Body of pancreas (tissue), 4 donors: Measurements from ENCODE around the gene VANGL1.

ENCODE experiments used
- POLR2A ChIP-seq, 3 donors: fragments of 450-650 bp; IDR thresholded peaks; one replicate each; pipeline ENCODE4 v1.6.1; 2016; ENCODE audit warnings: antibody characterized with exemption in 3 of 3, mild to moderate bottlenecking in 2 of 3
- TF ChIP-seq, protein P1 (sequence below), 7 experiments: fragments of 450-650 bp in 4 of 7; fragments of 200-600 bp in 3 of 7; sonication (generic) in 3 of 7; IDR thresholded peaks; one replicate each; pipeline ENCODE4 v1.5.1; 2016 to 2019; ENCODE audit warnings: antibody characterized with exemption in 7 of 7

DNA sequence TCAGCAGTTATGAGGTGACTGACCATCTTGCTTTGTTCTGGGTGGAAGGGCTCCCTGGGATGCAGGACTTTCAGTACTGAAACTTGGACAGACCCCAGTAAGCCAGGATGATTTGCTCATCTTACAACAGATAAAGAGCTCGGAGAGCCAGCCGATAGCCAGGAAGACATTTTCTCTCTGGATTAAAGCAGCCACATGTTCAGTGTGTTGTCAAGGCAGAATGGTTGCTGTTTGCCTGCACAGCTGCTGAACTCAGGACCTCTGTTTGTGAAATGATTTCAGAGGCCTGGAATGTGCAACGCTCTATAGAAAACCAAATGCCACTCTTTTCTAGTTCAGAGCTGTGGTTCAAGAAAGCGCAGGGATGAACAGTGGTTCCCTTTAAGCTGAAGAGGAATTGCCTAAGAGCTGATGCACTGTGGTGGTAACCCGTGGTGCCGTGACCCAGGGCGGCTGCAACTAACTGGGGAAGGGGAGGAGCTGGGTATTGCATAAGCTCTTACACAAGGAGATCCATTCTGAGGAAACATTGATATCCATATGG, 86.0 kb downstream of the VANGL1 start:
- TF ChIP-seq POLR2A (IDR thresholded peaks at IDR 0.05): no peak
- TF ChIP-seq, protein P1, sequence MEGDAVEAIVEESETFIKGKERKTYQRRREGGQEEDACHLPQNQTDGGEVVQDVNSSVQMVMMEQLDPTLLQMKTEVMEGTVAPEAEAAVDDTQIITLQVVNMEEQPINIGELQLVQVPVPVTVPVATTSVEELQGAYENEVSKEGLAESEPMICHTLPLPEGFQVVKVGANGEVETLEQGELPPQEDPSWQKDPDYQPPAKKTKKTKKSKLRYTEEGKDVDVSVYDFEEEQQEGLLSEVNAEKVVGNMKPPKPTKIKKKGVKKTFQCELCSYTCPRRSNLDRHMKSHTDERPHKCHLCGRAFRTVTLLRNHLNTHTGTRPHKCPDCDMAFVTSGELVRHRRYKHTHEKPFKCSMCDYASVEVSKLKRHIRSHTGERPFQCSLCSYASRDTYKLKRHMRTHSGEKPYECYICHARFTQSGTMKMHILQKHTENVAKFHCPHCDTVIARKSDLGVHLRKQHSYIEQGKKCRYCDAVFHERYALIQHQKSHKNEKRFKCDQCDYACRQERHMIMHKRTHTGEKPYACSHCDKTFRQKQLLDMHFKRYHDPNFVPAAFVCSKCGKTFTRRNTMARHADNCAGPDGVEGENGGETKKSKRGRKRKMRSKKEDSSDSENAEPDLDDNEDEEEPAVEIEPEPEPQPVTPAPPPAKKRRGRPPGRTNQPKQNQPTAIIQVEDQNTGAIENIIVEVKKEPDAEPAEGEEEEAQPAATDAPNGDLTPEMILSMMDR (IDR thresholded peaks at IDR 0.05): no peak
